BLaER1 treated with 17β-estradiol and CSF1 and Interleukin-3, amounts not matched to agents 10 nM and 100 nM (cell line): Measurements from ENCODE around the gene PRKAR1B.
A peak's percentile ranks its signal among the peaks of the same experiment; 100 is the strongest.

Source experiments
- H3K27ac ChIP-seq, 11 experiments: shearing (Covaris generic); formaldehyde crosslinking; 2 replicates each; pipeline ENCODE4 v1.8.1; 2022
- H3K27me3 ChIP-seq, 11 experiments: shearing (Covaris generic); formaldehyde crosslinking; 2 replicates each; pipeline ENCODE4 v1.8.1; 2022
- H3K36me3 ChIP-seq, 11 experiments: shearing (Covaris generic); formaldehyde crosslinking; 2 replicates each; pipeline ENCODE4 v1.8.1; 2022
- H3K4me1 ChIP-seq, 10 experiments: shearing (Covaris generic); formaldehyde crosslinking; 2 replicates each; pipeline ENCODE4 v1.8.1; 2022
- H3K4me2 ChIP-seq, 11 experiments: shearing (Covaris generic); formaldehyde crosslinking; 2 replicates each; pipeline ENCODE4 v1.8.1; 2022
- H3K4me3 ChIP-seq, 10 experiments: shearing (Covaris generic); formaldehyde crosslinking; 2 replicates each; pipeline ENCODE4 v1.8.1; 2022
- H3K9ac ChIP-seq, 11 experiments: shearing (Covaris generic); formaldehyde crosslinking; 2 replicates each; pipeline ENCODE4 v1.8.1; 2022
- H3K9me3 ChIP-seq, 11 experiments: shearing (Covaris generic); formaldehyde crosslinking; replicated peaks in 1 of 11; 2 replicates each; pipeline ENCODE4 v1.8.1; 2022
- H4K20me1 ChIP-seq, 11 experiments: shearing (Covaris generic); formaldehyde crosslinking; 2 replicates each; pipeline ENCODE4 v1.8.1; 2022
- Cebpa-rat ChIP-seq, 11 experiments: shearing (Covaris generic); IDR thresholded peaks; 2 replicates each; pipeline ENCODE4 v1.8.1; 2022

PRKAR1B gene

DNA sequence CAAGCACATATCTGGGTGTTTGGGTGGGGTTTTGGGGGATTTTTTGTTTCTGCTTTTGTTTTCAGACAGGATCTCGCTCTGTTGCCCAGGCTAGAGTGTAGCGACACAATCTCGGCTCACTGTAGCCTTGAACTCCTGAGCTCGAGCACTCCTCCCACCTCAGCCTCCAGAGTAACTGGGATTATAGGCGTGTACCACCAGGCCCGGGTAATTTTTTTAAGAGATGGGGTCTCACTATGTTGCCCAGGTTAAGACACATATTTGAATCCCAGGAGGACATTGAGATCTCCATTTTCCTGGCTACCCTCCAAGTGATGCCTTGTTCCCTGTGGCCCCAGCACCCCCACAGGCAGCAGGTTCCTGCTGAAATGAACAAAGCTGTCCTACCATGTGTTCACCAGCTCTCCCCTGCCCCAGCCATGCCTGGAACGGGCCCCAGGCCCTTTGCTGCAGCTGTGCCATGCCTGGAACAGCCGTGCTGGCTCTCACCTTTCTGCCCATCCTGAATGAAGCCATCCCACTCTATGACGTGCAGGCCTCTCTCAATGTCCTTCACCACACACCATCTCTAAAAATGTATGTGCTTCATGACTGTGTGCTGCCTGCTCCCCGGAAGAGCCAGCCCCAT is 55.6 kb downstream of the PRKAR1B start:
- H3K27ac ChIP-seq, result no peak overlapping the region

DNA sequence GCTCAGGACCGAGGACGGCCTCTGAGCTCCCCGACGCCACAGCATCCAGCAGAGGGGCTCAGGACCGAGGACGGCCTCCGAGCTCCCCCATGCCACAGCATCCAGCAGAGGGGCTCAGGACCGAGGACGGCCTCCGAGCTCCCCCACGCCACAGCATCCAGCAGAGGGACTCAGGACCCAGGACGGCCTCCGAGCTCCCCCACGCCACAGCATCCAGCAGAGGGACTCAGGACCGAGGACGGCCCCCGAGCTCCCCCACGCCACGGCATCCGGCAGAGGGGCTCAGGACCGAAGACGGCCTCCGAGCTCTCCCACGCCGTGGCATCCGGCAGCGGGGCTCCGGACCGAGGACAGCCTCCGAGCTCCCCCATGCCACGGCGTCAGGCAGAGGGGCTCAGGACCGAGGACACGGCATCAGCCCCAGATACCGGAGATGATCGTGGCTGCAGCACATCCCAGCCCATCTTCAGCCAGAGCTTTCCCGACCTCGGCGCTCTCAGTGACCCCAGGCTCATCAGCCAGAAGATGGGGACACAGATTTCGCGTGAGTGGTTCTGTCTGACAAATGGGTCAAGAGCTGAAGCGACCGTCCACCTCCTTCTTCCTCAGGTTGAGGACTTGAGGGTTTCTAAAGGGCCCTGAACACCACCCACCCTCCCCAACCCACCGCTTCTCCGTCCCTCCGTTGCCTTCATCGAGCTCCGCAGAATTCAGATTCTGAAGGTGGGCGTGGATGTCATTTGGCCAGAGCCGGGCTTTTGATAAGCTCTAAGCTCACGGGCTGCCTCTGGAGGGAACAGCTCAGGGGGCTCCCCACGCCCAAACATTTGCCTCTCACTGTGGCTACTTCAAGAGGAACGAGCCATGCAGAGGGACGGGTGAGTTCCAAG is 56.3 kb downstream of the PRKAR1B start:
- Histone ChIP-seq H3K27ac (no peak overlapping the region), H3K9me3 (peaks cover 0 to 13% (median 4%) of the 10 kb centered on the region in 11 experiments; a peak in 8 of 22 replicates), H3K4me1 (peaks cover 0 to 26% (median 18%) of the 10 kb centered on the region in 10 experiments; a peak in 17 of 20 replicates), H3K27me3 (no peaks in the 10 kb centered on the region), H3K4me3 (no peak overlapping the region), H3K4me2 (no peak overlapping the region), H3K9ac (no peak overlapping the region), H3K36me3 (peaks cover 0 to 7% (median 0%) of the 10 kb centered on the region in 11 experiments; a peak in 2 of 22 replicates), H4K20me1 (no peaks in the 10 kb centered on the region; a peak in 2 of 22 replicates)
- TF ChIP-seq Cebpa-rat (IDR thresholded peaks at IDR 0.05), result no peak

More for the DNA sequence above, 55.6 kb downstream of the PRKAR1B start:
- Histone ChIP-seq H3K4me1 (peaks cover 2 to 33% (median 24%) of the 10 kb centered on the region in 10 experiments; a peak in 17 of 20 replicates), H3K9me3 (peaks cover 0 to 13% (median 4%) of the 10 kb centered on the region in 11 experiments; a peak in 8 of 22 replicates), H3K4me3 (no peak overlapping the region), H3K36me3 (peaks cover 0 to 7% (median 0%) of the 10 kb centered on the region in 11 experiments; a peak in 2 of 22 replicates), H4K20me1 (no peaks in the 10 kb centered on the region; a peak in 2 of 22 replicates), H3K27me3 (no peaks in the 10 kb centered on the region), H3K9ac (no peak overlapping the region), H3K4me2 (no peak overlapping the region)
- TF ChIP-seq Cebpa-rat (IDR thresholded peaks at IDR 0.05), result no peak

DNA sequence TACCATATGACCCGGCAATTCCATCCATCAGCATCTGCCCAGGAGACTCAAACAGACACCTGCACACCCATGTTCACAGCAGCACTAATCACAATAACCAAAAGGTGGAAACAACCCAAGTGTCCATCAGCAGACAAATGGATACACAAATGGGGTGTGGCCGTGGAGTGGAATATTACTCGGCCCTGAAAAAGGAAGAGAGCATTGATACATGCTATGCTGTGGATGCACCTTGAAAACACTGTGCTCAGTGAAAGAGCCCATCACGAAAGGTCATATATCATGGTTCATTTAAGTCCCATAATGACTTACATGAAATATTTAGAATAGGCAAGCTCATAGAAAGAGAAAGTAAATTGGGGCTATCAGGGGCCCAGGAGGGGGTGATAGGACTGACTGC is 58.1 kb downstream of the PRKAR1B start:
- peak overlapping the region in 1 of 11 experiments; percentile 60; a peak in 1 of 22 replicates for H3K9ac ChIP-seq
- peak overlapping the region in 8 of 11 experiments; percentile 60 to 83 (median 76); a peak in 14 of 22 replicates for H3K4me2 ChIP-seq
- H3K27me3 ChIP-seq, result no peaks in the 10 kb centered on the region
- peaks cover 0 to 6% (median 4%) of the 10 kb centered on the region in 11 experiments; a peak in 6 of 22 replicates for H3K9me3 ChIP-seq
- H3K4me3 ChIP-seq, result no peak overlapping the region
- H3K36me3 ChIP-seq, result peaks cover 0 to 6% (median 0%) of the 10 kb centered on the region in 11 experiments; a peak in 1 of 22 replicates
- peaks cover 0 to 27% (median 18%) of the 10 kb centered on the region in 10 experiments; a peak in 17 of 20 replicates for H3K4me1 ChIP-seq
- no peak for TF ChIP-seq Cebpa-rat (IDR thresholded peaks at IDR 0.05)
- peak overlapping the region in 2 of 11 experiments; percentile 3 to 44; a peak in 3 of 22 replicates for H3K27ac ChIP-seq
- H4K20me1 ChIP-seq, result no peaks in the 10 kb centered on the region; a peak in 2 of 22 replicates

DNA sequence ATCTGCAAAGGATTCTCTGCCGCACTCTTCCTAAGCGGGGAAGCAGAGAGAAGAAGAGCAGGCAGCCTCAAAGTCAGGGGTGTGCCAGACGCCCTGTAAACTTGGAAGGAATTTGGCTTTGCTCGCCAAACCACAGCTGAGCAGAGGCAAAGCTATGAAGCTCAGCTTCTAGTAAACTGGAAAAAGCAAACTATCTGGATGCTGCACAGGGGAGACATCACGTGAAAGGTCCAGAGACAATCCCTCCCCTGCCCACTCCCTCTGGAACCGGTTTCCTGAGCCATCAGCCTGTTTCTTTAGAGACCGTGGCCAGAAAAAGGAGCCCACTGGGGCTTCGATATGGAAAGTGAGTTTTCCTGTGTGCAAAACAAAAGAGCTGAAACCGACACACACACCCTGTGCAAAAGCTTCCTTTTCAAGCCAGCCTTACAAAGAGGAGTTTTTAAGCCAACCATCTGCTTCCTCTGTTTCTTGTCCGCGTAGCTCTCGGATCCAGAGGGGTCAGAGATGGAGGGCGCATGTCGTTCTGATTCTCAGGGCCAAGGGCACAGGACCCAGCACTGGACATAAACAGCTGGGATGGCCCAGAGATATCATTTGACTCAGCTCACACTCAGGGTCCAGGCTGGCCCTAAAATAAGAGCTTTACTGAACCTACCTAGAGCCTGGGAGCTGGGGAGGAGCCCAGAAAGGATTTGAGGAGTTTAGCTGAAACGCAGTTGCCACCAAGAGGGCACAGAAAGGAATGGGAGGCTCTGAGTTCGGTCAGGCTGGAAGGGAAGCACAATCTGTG is 58.7 kb downstream of the PRKAR1B start:
- Histone ChIP-seq H3K4me3 (peak overlapping the region in 2 of 10 experiments; percentile 8 to 23; a peak in 3 of 20 replicates), H3K27ac (peak overlapping the region in 8 of 11 experiments; percentile 3 to 60 (median 34); a peak in 10 of 22 replicates), H3K27me3 (no peaks in the 10 kb centered on the region), H3K4me1 (peaks cover 0 to 33% (median 23%) of the 10 kb centered on the region in 10 experiments; a peak in 17 of 20 replicates), H3K36me3 (0 out of 22 replicates have a peak, but pooled peaks cover 0 to 6% (median 0%) of the 10 kb centered on the region in 11 experiments), H3K4me2 (peak overlapping the region; percentile 16 to 83 (median 66); a peak in 21 of 22 replicates), H4K20me1 (peaks cover 0 to 5% (median 0%) of the 10 kb centered on the region in 11 experiments; a peak in 2 of 22 replicates), H3K9me3 (peaks cover 0 to 6% (median 4%) of the 10 kb centered on the region in 11 experiments; a peak in 6 of 22 replicates), H3K9ac (peak overlapping the region in 9 of 11 experiments; percentile 2 to 60 (median 44); a peak in 12 of 22 replicates)
- TF ChIP-seq Cebpa-rat (IDR thresholded peaks at IDR 0.05), result no peak

DNA sequence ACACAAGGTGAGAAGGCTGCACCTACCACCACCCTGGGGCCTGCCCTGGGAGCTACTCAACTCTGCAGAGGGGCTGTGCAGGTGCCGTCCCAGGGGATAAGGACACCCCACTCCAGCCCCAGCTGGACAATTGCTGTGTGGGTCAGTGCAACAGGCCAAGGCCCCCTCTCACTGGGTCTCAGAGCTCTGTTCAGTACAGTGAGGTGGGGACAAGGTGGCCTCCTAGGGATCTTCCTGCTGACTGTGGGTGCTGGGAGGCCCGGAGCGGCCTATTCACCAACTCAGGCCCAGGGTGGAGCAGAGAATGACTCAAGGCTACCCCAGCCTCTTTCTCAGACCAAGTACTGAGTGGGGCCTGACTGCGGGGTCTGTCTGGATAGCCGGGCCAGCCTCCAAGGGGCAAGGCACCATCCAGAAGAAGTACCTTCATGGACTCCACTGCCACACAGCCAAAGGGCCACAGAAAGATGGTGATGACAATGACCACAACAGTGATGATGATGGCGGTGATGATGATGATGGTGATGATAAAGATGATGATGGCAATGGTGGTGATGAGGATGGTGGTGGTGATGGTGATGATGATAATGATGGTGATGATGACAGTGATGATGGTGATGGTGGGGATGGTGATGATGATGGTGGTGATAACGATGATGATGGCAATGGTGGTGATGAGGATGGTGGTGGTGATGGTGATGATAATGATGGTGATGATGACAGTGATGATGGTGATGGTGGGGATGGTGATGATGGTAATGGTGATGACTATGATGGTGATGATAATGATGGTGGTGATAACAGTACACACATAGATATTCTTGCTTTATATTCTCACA is 60.4 kb downstream of the PRKAR1B start:
- peak overlapping the region in 2 of 11 experiments; percentile 75 to 80; a peak in 2 of 22 replicates for H3K4me2 ChIP-seq
- H3K9ac ChIP-seq, result no peak overlapping the region
- no peaks in the 10 kb centered on the region for H3K27me3 ChIP-seq
- H3K9me3 ChIP-seq, result peaks cover 0 to 6% (median 4%) of the 10 kb centered on the region in 11 experiments; a peak in 6 of 22 replicates
- H3K4me3 ChIP-seq, result no peak overlapping the region
- H3K27ac ChIP-seq, result no peak overlapping the region
- no peak for TF ChIP-seq Cebpa-rat (IDR thresholded peaks at IDR 0.05)
- H3K36me3 ChIP-seq, result 0 out of 22 replicates have a peak, but pooled peaks cover 0 to 6% (median 0%) of the 10 kb centered on the region in 11 experiments
- H3K4me1 ChIP-seq, result peaks cover 0 to 41% (median 32%) of the 10 kb centered on the region in 10 experiments; a peak in 17 of 20 replicates
- peaks cover 0 to 5% (median 0%) of the 10 kb centered on the region in 11 experiments; a peak in 2 of 22 replicates for H4K20me1 ChIP-seq

DNA sequence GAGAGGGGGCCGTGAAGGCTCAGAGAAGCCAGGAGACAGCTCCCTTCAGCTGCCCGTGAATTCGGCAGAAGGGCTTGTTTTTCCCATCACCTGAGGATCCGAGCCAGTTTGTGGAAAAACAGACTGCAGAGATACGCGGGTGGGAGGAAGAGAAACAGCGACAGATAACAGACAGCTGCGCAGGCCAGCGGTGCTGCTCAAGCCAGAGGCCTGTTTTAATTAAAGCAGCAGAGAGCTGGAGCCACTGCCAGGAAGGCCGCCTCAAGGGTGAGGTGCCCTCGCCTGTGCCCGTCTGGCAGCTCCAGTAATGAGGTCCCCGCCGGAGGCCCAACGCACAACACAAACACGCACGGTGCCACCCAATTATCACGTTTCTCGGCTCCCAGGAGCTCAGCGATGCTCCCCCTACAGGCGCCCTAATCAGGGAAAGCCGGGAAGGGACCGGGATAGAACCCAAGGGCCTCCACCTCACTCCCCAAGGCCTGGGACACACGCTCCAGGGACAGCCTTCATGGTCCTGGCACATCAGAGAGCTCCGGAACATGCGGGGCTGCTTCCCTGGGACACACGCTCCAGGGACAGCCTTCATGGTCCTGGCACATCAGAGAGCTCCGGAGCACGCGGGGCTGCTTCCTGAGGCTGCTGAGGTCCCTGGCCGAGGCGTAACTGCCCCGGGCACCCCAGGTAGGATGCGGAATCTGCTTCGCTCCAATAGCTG is 61.2 kb downstream of the PRKAR1B start:
- Histone ChIP-seq H3K4me1 (peaks cover 0 to 41% (median 32%) of the 10 kb centered on the region in 10 experiments; a peak in 17 of 20 replicates), H3K27me3 (no peaks in the 10 kb centered on the region), H3K4me2 (no peak overlapping the region), H3K27ac (no peak overlapping the region), H3K9ac (no peak overlapping the region), H3K4me3 (no peak overlapping the region), H3K36me3 (0 out of 22 replicates have a peak, but pooled peaks cover 0 to 6% (median 0%) of the 10 kb centered on the region in 11 experiments), H4K20me1 (peaks cover 0 to 5% (median 0%) of the 10 kb centered on the region in 11 experiments; a peak in 2 of 22 replicates), H3K9me3 (peaks cover 0 to 6% (median 4%) of the 10 kb centered on the region in 11 experiments; a peak in 6 of 22 replicates)
- TF ChIP-seq Cebpa-rat (IDR thresholded peaks at IDR 0.05), result no peak
